ENCODE results near the gene NDUFB8.

GRCh38 chr10:100502926-100503494 is 26.7 kb downstream of the NDUFB8 start:
- TF ChIP-seq, protein P1, sequence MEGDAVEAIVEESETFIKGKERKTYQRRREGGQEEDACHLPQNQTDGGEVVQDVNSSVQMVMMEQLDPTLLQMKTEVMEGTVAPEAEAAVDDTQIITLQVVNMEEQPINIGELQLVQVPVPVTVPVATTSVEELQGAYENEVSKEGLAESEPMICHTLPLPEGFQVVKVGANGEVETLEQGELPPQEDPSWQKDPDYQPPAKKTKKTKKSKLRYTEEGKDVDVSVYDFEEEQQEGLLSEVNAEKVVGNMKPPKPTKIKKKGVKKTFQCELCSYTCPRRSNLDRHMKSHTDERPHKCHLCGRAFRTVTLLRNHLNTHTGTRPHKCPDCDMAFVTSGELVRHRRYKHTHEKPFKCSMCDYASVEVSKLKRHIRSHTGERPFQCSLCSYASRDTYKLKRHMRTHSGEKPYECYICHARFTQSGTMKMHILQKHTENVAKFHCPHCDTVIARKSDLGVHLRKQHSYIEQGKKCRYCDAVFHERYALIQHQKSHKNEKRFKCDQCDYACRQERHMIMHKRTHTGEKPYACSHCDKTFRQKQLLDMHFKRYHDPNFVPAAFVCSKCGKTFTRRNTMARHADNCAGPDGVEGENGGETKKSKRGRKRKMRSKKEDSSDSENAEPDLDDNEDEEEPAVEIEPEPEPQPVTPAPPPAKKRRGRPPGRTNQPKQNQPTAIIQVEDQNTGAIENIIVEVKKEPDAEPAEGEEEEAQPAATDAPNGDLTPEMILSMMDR (IDR thresholded peaks at IDR 0.05; ENCODE audit: insufficient read depth, low read length): no peak
- TF ChIP-seq GABPA (IDR thresholded peaks at IDR 0.05; ENCODE audit: low read depth) (no peak), POLR2AphosphoS5 (IDR thresholded peaks at IDR 0.05; ENCODE audit: low read depth) (no peak), REST (IDR thresholded peaks at IDR 0.05; ENCODE audit: insufficient replicate concordance, low read depth) (no peak)

All from HL-60 (cell line).